Right lung (tissue), 10 donors: ENCODE measurements around the gene PSMC1. TPM values are rescaled to one million over a fixed set of nuclear protein-coding genes. Genes with fewer than 3 reads are reported as not detected.
"Not testable (repeated sequence)": the region's sequence is repeated elsewhere in the genome, so short reads cannot be mapped to it uniquely, and the experiment has no call there.

Experiments
- DNase-seq, 2 donors: peaks; one replicate each; pipeline ENCODE4 v3.0.0-alpha.2; 2013
- long read RNA-seq, 8 donors: transcript quantifications; one replicate each; lab custom pipeline, GENCODE V29; 2026
- polyA plus RNA-seq, 5 donors: library from polyadenylated mRNA; unstranded; fragments of 120-200 nt; gene quantifications; one replicate each; pipeline versions ENCODE4 v1.2.1 to v1.2.3, GENCODE V29; 2013; ENCODE audit warnings: inconsistent platforms in 1 of 5, low replicate concordance in 1 of 5; ENCODE audit not compliant: insufficient read length in 5 of 5, insufficient read depth in 1 of 5

Gene PSMC1
- 100 to 1,000 TPM in 4 of 5 donors, 10 to 100 TPM in 1; 98.9 to 143 (median 123) TPM for polyA plus RNA-seq
- long read RNA-seq, donor 1, full-length matches to known transcripts = 36 of 73 reads
- long read RNA-seq, donor 1, partial matches to known transcripts = 37 of 73 reads
- long read RNA-seq, donor 1, other reads (novel, unspliced or antisense) = 0 of 73 reads
- long read RNA-seq, donor 2, full-length matches to known transcripts = 22 of 22 reads
- long read RNA-seq, donor 2, partial matches to known transcripts = 0 of 22 reads
- long read RNA-seq, donor 2, other reads (novel, unspliced or antisense) = 0 of 22 reads
- long read RNA-seq, donor 3, full-length matches to known transcripts = 31 of 78 reads
- long read RNA-seq, donor 3, partial matches to known transcripts = 47 of 78 reads
- long read RNA-seq, donor 3, other reads (novel, unspliced or antisense) = 0 of 78 reads
- long read RNA-seq, donor 4, full-length matches to known transcripts = 18 of 51 reads
- long read RNA-seq, donor 4, partial matches to known transcripts = 33 of 51 reads
- long read RNA-seq, donor 4, other reads (novel, unspliced or antisense) = 0 of 51 reads
- long read RNA-seq, donor 5, full-length matches to known transcripts = 36 of 81 reads
- long read RNA-seq, donor 5, partial matches to known transcripts = 45 of 81 reads
- long read RNA-seq, donor 5, other reads (novel, unspliced or antisense) = 0 of 81 reads
- long read RNA-seq, donor 6, full-length matches to known transcripts = 36 of 57 reads
- long read RNA-seq, donor 6, partial matches to known transcripts = 21 of 57 reads
- long read RNA-seq, donor 6, other reads (novel, unspliced or antisense) = 0 of 57 reads
- long read RNA-seq, donor 7, full-length matches to known transcripts = 25 of 70 reads
- long read RNA-seq, donor 7, partial matches to known transcripts = 45 of 70 reads
- long read RNA-seq, donor 7, other reads (novel, unspliced or antisense) = 0 of 70 reads
- long read RNA-seq, donor 8, full-length matches to known transcripts = 13 of 28 reads
- long read RNA-seq, donor 8, partial matches to known transcripts = 15 of 28 reads
- long read RNA-seq, donor 8, other reads (novel, unspliced or antisense) = 0 of 28 reads

GRCh38 chr14:90256354-90257131 is at the start of gene PSMC1:
TSS of gene PSMC1 (plus strand) at chr14:90256553. CDS start at chr14:90256598, 45 bp downstream.
- DNase-seq = peak; percentile 86 to 90

DNA sequence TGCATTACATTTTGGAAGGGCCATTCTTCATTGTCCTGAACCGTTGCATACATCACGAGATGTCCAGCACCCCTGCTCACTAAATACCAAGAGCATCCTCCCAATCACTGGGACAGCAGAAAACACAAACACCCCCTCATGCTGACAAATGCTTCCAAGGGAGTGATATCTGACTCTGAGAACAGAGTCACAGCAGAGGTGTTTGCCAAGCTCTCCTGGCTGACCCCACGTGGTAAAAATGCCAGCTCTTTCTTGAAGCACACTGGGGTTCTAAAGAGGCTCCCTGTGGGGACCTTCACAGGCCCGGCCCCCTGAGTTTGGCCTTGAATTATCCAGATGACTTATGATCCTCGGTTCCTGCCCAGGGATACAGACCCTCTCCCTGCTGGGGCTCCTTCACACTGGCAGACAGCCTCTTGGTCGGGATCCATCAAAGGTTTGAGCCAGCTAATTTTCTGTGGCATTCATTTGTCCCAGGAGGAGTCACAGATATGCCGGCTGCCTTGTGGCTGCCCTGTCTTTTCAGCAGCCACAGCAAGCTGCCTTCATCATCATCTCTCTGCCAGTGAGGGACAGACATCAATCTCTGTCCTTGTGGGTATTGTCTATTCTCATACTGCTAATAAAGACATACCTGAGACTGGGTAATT is 43.1 kb upstream of the PSMC1 start:
- no peak for DNase-seq

GRCh38 chr14:90228478-90228877 is 27.9 kb upstream of the PSMC1 start:
- DNase-seq = no peak

DNA sequence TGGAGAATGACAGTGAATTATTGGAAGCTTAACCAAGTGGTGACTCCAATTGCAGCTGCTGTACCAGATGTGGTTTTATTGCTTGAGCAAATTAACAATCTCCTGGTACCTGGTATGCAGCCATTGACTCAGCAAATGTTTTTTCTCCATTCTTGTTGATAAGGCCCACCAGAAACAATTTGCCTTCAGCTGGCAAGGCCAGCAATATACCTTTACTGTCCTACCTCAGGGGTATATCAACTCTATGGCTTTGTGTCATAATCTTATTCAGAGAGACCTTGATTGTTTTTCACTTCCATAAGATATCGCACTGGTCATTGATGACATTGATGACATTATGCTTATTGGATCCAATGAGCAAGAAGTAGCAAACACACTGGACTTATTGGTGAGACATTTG is 26.4 kb upstream of the PSMC1 start:
- DNase-seq = not testable (repeated sequence)

DNA sequence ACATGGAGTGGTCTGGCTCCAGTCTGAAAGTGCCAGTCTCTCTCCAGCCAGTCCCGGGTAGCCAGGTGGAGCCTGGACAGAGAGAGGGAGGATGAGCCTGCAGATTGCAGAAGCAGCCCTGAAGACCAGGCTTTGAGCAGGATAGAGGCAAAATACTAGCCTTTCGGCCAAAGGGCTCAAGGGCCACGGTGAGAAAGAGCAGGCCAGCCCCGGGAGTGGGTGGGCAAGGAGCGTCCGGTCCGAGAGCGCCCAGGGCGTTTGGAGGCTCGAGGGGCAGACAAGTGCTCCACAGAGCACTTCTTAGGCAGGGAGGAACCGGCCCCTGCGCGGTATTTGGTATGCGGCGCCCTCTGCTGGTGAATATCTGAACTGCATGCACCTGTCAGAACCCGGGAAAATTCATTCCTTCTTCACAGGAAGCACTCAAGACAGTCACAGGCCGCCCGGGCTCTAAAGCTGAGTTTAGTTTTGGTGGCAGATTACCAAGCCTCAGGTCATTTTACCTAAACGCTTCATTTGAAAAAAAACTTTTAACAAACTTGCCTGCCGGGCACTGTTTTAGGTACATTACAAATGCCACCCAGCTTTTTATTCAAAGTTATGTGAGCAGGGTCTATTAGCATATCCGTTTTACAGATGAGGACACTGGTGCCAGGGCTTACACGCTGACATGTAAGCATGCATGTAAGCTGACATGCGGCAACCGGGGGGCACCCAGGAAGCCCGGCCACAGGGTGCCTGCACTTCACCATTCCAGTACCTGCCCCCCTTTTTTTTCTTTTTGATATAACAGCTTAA is 21.0 kb upstream of the PSMC1 start:
- peak in 1 of 2 donors; percentile 27 for DNase-seq

DNA sequence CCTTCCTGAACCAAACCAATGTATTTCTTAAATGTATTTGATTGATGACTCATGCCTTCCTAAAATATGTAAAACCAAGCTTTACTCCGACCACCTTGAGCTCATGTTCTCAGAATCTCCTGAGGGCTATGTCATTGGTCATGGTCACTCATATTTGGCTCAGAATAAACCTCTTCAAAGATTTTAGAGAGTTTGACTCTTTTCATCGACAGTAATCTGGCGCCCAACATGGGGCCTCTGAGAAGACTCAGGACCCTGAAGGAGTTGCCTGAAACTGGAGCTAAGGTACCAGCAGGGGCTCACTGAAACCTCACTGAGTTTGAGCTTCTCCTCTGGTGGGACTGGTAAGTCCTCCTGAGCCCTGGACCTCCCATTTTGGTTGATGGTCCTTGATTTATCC is 17.2 kb upstream of the PSMC1 start:
- DNase-seq = no peak

GRCh38 chr14:90242444-90242843 is 13.9 kb upstream of the PSMC1 start:
- DNase-seq = no peak

DNA sequence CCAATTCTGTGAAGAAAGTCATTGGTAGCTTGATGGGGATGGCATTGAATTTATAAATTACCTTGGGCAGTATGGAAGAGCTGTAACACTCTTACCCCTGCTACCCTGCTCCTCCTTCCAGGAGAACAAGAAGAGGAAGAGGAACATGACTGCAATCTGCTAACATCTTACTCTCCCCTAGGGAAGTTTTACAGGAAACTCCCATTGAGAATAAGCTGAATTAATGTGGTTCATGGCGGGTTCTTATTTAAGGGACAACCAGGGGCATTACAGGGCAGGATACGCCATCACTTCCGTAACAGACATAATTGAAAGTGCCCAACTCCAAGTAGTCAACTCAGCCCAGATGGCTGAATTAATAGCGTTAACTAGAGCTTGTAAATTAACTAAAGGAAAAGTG is 9.4 kb upstream of the PSMC1 start:
- no peak for DNase-seq

- DNase-seq = not testable (repeated sequence)
Measured at GRCh38 chr14:90247441-90247840, 8.9 kb upstream of the PSMC1 start.

GRCh38 chr14:90248594-90248993 is 7.8 kb upstream of the PSMC1 start:
- DNase-seq = no peak

- DNase-seq = no peak
Measured at GRCh38 chr14:90253826-90254225, 2.5 kb upstream of the PSMC1 start.

DNA sequence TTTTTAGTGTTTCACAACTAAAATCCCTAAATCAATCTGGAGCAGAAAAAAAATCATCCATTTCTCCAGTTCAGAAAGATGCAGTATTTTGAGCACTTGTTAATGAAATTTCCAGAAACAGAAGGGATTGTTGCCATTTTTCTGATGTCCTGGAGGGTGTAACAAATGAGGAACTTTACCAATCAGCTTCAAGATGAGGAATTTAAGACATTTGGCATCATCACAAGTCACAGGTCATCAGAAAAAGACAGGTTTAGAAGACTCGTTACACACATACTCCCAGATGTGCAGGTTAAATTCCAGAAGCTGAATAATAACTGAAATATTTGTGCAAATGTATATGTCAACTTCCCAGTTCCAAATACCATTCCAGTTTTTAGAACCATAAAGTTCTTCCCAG is 482 bp upstream of the PSMC1 start:
- no peak for DNase-seq

GRCh38 chr14:90263748-90264449 is 7.5 kb downstream of the PSMC1 start:
- DNase-seq = no peak

DNA sequence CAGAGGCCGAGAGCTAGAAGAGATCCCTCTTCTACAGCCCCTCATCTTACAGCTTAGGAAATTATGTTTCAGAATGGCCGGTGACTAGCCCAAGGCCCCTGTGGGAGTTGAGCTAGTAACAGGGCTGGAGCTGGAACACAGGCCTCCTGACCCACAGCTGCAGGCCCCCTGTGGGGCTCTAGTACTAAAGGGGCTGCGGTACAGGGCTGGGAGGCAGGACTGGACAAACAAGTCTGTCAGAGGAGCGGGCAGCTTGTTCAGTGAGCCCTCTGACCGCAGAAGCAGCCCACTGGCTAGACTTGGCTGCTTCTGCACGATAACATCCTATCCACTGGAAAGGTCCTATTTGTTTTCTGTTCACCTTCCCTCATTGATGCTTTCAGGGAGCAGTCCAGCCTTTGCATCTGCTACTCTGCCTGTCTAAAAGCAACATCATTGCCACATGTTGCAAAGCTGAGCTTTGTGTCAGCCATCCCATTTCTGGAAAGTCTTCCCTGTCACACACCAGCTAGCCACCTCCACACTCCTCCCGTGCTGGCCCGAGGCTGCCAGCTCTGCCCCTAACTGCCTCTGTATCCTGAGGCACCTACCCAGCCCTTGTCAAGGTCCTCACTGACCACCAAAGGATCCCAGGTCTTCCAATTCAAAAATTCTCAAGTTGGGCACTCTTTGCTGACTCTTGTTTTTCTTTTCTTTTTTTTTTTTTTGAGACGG is 10.2 kb downstream of the PSMC1 start:
- DNase-seq = no peak

DNA sequence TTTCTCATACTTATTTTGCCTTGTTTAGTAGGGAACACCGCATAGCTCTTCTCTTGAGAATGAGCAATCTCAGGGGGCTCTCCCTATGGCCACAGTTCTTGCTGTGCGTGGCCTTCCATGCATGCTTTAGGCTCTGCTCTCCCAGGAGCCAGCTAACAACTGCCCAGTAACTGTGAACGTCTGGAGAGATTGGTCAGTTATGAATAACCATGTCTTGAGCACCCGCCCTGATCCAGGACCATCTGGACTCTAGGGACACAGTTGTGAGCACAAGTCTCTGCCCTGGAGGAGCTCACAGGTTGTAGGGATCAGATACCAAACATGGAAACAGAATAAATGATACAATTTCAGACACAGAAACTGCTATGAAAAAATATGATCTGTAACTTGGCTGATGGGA is 12.1 kb downstream of the PSMC1 start:
- DNase-seq = no peak

GRCh38 chr14:90272523-90272922 is 16.2 kb downstream of the PSMC1 start:
- DNase-seq = no peak

GRCh38 chr14:90273532-90273931 is 17.2 kb downstream of the PSMC1 start:
- no peak for DNase-seq

DNA sequence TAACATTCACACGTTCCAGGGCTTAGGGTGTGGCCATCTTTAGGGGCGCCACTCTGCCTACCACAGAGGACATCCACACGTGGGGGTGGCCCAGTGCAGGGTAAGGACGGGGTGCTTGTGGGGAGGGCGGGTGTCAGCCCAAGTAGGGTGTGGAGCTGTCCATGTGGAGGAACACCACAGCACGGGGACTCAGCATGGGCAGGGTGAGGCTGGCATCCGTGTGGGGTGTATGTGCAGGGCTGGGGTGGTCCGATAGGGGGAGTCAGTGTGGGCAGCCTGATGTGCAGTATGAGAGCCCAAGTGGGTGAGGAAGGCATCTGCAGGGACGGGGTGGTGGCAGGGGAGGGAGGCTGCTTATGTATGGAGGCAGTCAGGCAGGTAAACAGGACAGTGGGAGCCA is 17.7 kb downstream of the PSMC1 start:
- no peak for DNase-seq
